GM08714 (cell line): Measurements from ENCODE around the gene ERBB4.

Experiments used
- H3K4me3 ChIP-seq: fragments of 200-500 bp; sonication (Bioruptor generic); 2 replicates; pipeline ENCODE4 v1.5.1; 2014; ENCODE audit warnings: mild to moderate bottlenecking, low read length, inconsistent platforms
- ZNF274 ChIP-seq: IDR thresholded peaks from 2 replicates; pipeline ENCODE4 v1.6.1; 2012; ENCODE audit warnings: mild to moderate bottlenecking, low read depth, low read length

Gene ERBB4

GRCh38 chr2:211453311-211453887, 1085.2 kb downstream of the ERBB4 start:
- H3K4me3 ChIP-seq: no peak overlapping the region
- TF ChIP-seq ZNF274: no peak

GRCh38 chr2:211451642-211452041, 1087.0 kb downstream of the ERBB4 start:
- no peak overlapping the region for H3K4me3 ChIP-seq
- no peak for TF ChIP-seq ZNF274

- TF ChIP-seq ZNF274: no peak
- no peak overlapping the region for H3K4me3 ChIP-seq
Measured at GRCh38 chr2:211449819-211450218, 1088.8 kb downstream of the ERBB4 start.

GRCh38 chr2:211447548-211447947, 1091.1 kb downstream of the ERBB4 start:
- TF ChIP-seq ZNF274: no peak
- no peak overlapping the region for H3K4me3 ChIP-seq

GRCh38 chr2:211440107-211440506, 1098.5 kb downstream of the ERBB4 start:
- TF ChIP-seq ZNF274: no peak
- H3K4me3 ChIP-seq: no peak overlapping the region

- H3K4me3 ChIP-seq: no peak overlapping the region
- no peak for TF ChIP-seq ZNF274
Measured at GRCh38 chr2:211439011-211439410, 1099.6 kb downstream of the ERBB4 start.

GRCh38 chr2:211437396-211437795, 1101.2 kb downstream of the ERBB4 start:
- no peak overlapping the region for H3K4me3 ChIP-seq
- TF ChIP-seq ZNF274: no peak

GRCh38 chr2:211436182-211436581, 1102.4 kb downstream of the ERBB4 start:
- H3K4me3 ChIP-seq: no peak overlapping the region
- no peak for TF ChIP-seq ZNF274

- TF ChIP-seq ZNF274: no peak
- no peak overlapping the region for H3K4me3 ChIP-seq
Measured at GRCh38 chr2:211435331-211435730, 1103.3 kb downstream of the ERBB4 start.

GRCh38 chr2:211434773-211435172, 1103.8 kb downstream of the ERBB4 start:
- no peak overlapping the region for H3K4me3 ChIP-seq
- no peak for TF ChIP-seq ZNF274

- no peak overlapping the region for H3K4me3 ChIP-seq
- no peak for TF ChIP-seq ZNF274
Measured at GRCh38 chr2:211429256-211429920, 1109.2 kb downstream of the ERBB4 start.

- no peak overlapping the region for H3K4me3 ChIP-seq
- no peak for TF ChIP-seq ZNF274
Measured at GRCh38 chr2:211426240-211426639, 1112.4 kb downstream of the ERBB4 start.

- TF ChIP-seq ZNF274: no peak
- H3K4me3 ChIP-seq: no peak overlapping the region
Measured at GRCh38 chr2:211423018-211423417, 1115.6 kb downstream of the ERBB4 start.

- no peak overlapping the region for H3K4me3 ChIP-seq
- no peak for TF ChIP-seq ZNF274
Measured at GRCh38 chr2:211417544-211417943, 1121.1 kb downstream of the ERBB4 start.

GRCh38 chr2:211416373-211416772, 1122.2 kb downstream of the ERBB4 start:
- TF ChIP-seq ZNF274: no peak
- no peak overlapping the region for H3K4me3 ChIP-seq

- TF ChIP-seq ZNF274: no peak
- H3K4me3 ChIP-seq: no peak overlapping the region
Measured at GRCh38 chr2:211413746-211414145, 1124.9 kb downstream of the ERBB4 start.
